ENCODE results near the gene OR1M1. TPM values are rescaled to one million over a fixed set of nuclear protein-coding genes. Genes with fewer than 3 reads are reported as not detected.

The OR1M1 gene
- total and polyA plus RNA-seq, 8 donors = not detected

DNA sequence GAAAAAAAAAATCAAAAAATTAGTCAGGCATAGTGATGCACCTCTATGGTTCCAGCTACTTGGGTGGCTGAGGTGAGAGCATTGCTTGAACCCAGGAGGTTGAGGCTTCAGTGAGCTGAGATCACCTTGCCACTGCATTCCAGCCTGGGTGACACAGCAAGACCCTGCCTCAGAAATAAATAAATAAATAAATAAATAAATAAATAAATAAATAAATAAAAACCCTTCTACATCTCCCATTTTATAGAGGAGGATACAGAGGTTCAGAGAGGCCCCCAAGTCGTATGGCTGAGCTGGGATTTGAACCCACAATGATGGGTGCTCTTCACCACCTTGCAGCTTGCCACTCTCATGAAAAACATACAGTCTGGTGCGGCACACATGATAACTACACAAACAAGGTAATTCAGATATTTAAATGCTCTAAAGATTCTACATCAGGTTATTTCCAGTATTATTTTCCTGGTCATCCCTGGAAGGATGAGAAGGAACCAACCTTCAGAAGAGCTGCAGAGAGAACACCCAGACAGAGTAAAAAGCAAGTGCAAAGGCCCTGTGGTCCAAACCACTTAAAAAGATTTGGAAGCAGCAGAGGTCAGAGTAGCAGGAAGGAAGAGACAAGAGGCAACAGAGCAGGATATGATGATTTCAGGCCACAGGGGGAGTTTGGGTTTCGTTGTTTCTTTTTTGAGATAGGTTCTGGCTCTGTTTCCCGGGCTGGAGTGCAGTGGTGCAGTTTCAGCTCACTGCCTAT is 29.2 kb upstream of the OR1M1 start:
- Histone ChIP-seq H3K9me3 (no peaks in the 10 kb centered on the region), H3K4me1 (no peaks in the 10 kb centered on the region), H3K27me3 (peaks cover 0 to 35% (median 5%) of the 10 kb centered on the region in 3 donors), H3K4me3 (no peak overlapping the region), H3K36me3 (no peaks in the 10 kb centered on the region), H3K27ac (no peak overlapping the region)
- no peak for DNase-seq
- 64 to 85% (median 77%) methylated on average over 4 of the region's 4 CpGs for WGBS, 5 donors
- intact Hi-C loops (cut with DNase I; ENCODE audit: low total_unique reads) = no loop called here
- TF ChIP-seq POLR2A (IDR thresholded peaks at IDR 0.05) (no peak), POLR2AphosphoS5 (IDR thresholded peaks at IDR 0.05) (no peak), EP300 (IDR thresholded peaks at IDR 0.05) (no peak)
- TF ChIP-seq, protein P1, sequence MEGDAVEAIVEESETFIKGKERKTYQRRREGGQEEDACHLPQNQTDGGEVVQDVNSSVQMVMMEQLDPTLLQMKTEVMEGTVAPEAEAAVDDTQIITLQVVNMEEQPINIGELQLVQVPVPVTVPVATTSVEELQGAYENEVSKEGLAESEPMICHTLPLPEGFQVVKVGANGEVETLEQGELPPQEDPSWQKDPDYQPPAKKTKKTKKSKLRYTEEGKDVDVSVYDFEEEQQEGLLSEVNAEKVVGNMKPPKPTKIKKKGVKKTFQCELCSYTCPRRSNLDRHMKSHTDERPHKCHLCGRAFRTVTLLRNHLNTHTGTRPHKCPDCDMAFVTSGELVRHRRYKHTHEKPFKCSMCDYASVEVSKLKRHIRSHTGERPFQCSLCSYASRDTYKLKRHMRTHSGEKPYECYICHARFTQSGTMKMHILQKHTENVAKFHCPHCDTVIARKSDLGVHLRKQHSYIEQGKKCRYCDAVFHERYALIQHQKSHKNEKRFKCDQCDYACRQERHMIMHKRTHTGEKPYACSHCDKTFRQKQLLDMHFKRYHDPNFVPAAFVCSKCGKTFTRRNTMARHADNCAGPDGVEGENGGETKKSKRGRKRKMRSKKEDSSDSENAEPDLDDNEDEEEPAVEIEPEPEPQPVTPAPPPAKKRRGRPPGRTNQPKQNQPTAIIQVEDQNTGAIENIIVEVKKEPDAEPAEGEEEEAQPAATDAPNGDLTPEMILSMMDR (IDR thresholded peaks at IDR 0.05) = no peak

DNA sequence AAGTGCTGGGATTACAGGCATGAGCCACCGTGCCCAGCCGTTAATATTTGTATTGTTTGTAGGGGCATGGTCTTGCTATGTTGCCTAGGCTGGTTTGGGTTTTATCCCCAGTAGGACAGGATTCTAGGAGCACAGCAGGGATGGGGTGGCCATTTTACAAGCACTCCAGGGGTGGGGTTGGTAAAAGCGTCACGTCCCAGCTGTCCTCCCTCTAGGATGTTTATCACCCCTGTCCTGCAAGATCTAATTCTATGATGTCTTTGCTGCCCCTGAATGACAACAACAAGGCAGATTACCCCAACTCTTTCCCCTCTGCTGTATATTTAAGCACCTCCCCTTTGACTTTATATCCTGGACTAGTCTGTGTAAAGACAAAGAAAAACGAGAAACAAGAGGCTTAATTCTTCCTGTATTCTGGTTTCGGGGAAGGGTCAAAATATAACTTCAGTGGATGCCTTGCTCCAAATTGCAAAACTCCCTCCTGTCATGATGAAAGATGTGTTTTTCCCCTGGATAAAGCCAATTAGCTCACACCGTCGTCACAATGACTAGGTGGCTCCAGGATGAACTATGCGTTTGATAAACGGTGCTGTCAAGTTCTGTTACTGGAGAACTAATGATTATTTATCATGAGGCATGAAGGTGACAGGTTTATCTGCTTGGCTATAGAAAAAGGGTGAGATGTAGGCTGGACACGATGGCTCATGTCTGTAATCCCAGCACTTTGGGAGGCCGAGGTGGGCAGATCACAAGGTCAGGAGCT is 27.8 kb upstream of the OR1M1 start:
- intact Hi-C loops (cut with DNase I; ENCODE audit: low total_unique reads) = no loop called here
- H3K27ac ChIP-seq = no peak overlapping the region

DNA sequence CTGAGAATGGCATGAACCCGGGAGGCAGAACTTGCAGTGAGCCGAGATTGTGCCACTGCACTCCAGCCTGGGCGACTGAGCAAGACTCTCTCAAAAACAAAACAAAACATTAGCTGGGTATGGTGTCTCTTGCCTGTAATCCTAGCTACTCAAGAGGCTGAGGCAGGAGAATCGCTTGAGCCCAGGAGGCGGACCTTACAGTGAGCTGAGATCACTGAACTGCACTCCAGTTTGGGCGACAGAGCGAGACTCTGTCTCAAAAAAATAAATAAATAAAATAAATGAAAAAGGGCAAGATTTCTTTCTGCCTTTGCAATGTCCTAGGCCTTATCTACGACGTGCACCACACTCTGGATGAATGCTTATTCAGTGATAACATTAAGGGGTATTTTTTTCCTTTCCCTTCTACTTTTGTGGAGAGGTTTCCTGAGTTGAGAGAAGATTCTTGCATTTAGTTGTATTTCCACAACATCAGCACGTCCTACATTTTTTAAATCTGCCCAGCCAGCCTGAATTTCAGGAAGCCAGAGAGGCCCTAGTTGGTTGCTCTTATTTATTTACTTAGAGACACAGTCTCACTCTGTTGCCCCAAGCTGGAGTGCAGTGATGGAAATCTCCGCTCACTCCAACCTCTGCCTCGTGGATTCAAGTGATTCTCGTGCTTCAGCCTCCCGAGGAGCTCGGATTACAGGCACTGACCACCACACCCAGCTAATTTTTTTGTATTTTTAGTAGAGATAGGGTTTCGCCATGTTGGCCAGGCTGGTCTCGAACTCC is 26.1 kb upstream of the OR1M1 start:
- Histone ChIP-seq H3K36me3 (no peaks in the 10 kb centered on the region), H3K9me3 (no peaks in the 10 kb centered on the region), H3K27ac (no peak overlapping the region), H3K27me3 (peaks cover 0 to 20% (median 0%) of the 10 kb centered on the region in 3 donors), H3K4me3 (no peak overlapping the region), H3K4me1 (no peaks in the 10 kb centered on the region)
- no peak for DNase-seq
- TF ChIP-seq EP300 (IDR thresholded peaks at IDR 0.05) = no peak
- no peak for TF ChIP-seq POLR2AphosphoS5 (IDR thresholded peaks at IDR 0.05)
- TF ChIP-seq, protein P1 (IDR thresholded peaks at IDR 0.05) = no peak
- TF ChIP-seq POLR2A (IDR thresholded peaks at IDR 0.05) = no peak
- intact Hi-C loops (cut with DNase I; ENCODE audit: low total_unique reads) = no loop called here
- WGBS, 5 donors = 51 to 62% (median 55%) methylated on average over 17 of the region's 17 CpGs

More for the DNA sequence above, 27.8 kb upstream of the OR1M1 start:
- Histone ChIP-seq H3K27me3 (peaks cover 0 to 35% (median 5%) of the 10 kb centered on the region in 3 donors), H3K4me3 (no peak overlapping the region), H3K9me3 (no peaks in the 10 kb centered on the region), H3K36me3 (no peaks in the 10 kb centered on the region), H3K4me1 (no peaks in the 10 kb centered on the region)
- peak in 1 of 2 donors; percentile 62 for DNase-seq
- TF ChIP-seq, protein P1 (IDR thresholded peaks at IDR 0.05) = no peak
- TF ChIP-seq EP300 (IDR thresholded peaks at IDR 0.05) (no peak), POLR2A (IDR thresholded peaks at IDR 0.05) (no peak), POLR2AphosphoS5 (IDR thresholded peaks at IDR 0.05) (no peak)
- 25 to 43% (median 33%) methylated on average over 10 to 12 of the region's 12 CpGs for WGBS, 5 donors

DNA sequence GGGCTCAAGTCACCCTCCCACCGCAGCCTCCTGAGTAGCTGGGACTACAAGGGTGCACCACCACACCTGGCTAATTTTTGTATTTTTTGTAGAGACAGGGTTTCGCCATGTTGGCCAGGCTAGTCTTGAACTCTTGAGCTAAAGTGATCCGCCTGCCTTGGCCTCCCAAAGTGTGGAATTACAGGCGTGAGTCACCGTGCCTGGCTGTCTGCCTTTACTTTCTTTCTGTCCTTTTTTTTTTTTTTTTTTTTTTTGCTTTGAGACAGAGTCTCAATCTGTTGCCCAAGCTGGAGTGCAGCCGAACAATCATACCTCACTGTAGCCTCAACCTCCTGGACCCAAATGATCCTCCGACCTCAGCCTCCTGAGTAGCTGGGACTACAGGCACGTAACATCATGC is 25.0 kb upstream of the OR1M1 start:
- H3K4me3 ChIP-seq = no peak overlapping the region
- H3K9me3 ChIP-seq = no peaks in the 10 kb centered on the region
- H3K27ac ChIP-seq = no peak overlapping the region
- no peak for TF ChIP-seq POLR2A (IDR thresholded peaks at IDR 0.05)
- TF ChIP-seq, protein P1 (IDR thresholded peaks at IDR 0.05) = no peak
- no peak for TF ChIP-seq EP300 (IDR thresholded peaks at IDR 0.05)
- TF ChIP-seq POLR2AphosphoS5 (IDR thresholded peaks at IDR 0.05) = no peak
- intact Hi-C loops (cut with DNase I; ENCODE audit: low total_unique reads) = no loop called here
- 86 to 91% (median 89%) methylated on average over 8 of the region's 8 CpGs for WGBS, 5 donors
- no peaks in the 10 kb centered on the region for H3K36me3 ChIP-seq
- no peak for DNase-seq
- peaks cover 0 to 13% (median 0%) of the 10 kb centered on the region in 3 donors for H3K27me3 ChIP-seq
- no peaks in the 10 kb centered on the region for H3K4me1 ChIP-seq

All from stomach (tissue), 9 donors.